NCI-H1048 (cell line): ENCODE data around the gene BTBD10.

Source experiments
- DNase-seq: peaks from one replicate; lab custom pipeline; 2025; lab: John Stamatoyannopoulos, UW

The BTBD10 gene

DNA sequence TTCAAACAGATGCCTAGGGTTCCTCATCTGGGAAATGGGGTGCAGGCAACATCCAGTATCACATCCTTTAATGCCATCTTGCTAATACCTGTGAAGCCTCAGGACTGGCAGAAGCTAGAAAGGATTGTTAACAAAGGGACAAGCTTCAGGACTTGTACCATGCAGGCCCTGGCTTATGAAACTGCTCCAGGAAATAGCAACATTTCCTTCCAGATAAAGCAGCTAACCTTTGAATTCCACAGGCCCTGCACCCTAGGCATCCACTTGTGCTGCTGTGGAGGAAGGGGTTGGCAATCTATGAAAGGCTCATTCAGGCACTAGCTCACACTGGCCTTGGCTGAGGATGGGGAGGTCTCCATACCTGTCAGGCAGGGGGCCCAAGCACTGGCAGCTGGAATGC lies 87.2 kb downstream of the BTBD10 start:
- DNase-seq = no peak

DNA sequence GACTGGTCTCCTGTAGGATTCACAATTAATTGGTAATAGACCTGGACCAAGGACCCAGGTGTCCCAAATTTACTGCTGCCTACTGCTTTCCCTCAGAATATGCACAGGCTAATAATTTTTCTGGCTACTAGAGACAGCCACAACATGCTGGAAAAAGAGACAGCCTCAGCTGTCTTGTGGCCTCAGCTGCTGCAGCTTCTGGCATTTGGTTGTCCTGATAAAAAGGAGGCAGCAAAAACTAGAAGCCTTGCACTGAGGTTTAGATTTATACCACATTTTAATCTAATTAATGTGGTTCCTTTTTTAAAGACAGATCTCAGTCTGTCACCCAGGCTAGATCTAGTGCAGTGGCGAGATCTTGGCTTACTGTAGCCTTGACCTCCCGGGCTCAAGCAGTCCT lies 89.8 kb downstream of the BTBD10 start:
- no peak for DNase-seq

DNA sequence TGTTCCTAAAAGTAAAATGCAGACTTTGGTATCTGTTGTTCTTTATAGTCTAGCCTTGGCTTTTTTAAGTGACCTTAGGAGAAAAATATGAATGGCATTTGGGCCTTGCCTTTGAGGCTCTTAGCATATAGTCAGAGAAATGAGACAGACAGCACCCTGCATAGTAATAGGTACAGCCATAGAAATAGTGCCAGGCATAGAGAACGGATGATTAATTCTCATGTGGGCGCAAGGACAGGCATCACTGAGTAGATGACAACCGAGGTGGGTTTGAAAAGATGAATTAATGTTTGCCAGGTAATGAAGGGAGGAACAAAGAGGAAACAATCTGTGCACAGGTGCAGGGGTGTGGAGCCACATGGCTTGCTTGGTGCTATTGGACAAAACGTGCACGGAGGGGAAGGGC lies 95.0 kb downstream of the BTBD10 start:
- DNase-seq = no peak

DNA sequence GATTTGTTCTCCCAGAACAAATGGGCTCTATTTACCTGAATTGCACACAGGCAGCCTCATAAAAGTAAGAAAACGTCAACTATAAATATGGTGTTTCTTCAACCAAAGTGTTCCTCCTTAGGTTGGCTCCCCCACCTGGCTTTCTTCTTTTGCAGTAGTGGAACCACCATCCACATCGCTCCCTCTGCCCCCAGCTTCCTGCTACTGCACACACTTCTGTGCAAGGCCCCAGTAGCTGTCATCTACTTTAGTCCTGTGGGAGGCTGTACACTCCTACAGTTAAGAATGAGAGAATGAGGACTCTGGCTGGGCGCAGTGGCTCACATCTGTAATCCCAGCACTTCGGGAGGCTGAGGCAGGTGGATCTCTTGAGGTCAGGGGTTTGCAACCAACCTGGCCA lies 95.9 kb downstream of the BTBD10 start:
- no peak for DNase-seq

DNA sequence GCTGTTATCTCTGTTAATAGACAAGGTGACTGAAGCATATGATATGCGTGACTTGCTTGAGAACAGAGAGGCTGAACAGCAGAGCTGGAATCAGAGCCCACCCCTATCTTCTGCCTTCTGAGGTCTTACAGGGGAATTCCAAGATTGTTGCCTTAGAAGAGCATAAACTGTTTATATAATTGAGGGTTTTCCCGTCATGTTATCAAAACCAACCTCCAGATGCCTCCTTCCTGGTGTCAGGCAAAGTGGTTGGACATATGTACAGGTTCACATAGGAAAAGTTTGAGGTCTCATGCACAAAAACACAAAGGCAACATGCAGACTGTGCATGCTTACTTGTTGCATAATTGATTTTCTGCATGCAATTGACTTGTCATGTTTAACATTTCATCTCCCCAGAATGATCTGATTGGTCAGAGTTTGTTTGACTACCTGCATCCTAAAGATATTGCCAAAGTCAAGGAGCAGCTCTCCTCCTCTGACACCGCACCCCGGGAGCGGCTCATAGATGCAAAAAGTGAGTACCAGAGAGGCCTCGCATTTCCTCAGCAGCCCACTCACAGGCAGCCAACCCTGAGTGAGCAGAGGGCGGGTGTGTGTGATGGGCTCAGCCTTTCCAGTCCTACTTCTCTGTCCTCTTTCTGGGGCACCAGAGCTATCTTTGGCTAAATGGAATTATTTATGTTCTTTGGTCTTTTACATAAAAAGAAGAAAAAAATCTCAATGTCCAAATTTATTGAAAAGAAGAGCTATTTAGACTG lies 96.6 kb downstream of the BTBD10 start:
- no peak for DNase-seq

DNA sequence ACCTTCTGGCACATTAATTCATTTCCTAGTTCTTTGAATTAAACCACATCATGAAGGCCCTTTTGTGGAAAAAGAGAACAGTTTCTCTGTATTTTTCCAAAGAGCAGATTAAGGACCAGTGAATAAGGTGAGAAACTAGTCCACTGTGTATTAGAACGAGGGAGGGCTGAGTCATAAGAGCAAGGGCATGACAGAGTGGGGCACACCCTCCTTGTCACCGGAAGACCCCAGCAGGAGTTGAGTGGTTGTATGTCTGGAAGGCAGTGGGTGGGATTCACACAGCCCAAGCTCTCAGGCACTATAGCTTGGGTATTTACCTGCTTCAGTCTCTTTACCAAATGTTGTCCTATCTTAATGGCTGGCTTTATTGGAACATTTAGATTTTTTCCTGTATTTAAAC lies 98.6 kb downstream of the BTBD10 start:
- DNase-seq = no peak

DNA sequence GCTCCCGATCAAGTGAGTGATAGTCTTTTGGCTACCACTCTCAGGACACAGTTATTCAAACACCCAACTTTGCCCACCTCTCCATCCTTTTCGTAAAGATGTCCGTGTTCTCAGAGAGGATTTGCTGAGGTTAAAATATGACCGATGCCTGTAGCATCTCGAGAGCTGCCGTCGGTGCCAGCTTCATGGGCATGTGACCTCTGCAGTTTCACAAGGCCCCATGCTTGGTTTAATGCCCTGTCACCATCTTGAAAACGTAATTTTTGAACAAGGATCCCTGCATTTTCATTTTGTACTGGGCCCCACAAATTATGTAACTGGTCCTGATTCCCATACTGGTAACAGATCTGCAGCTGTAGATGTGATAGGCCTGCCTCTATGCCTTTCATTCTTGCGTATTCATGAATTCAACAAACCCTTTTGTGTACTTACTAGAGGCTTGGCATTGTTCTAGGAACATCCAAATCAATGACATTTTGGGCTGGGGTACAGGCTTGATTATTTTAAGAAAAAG lies 100.4 kb downstream of the BTBD10 start:
- DNase-seq = no peak

DNA sequence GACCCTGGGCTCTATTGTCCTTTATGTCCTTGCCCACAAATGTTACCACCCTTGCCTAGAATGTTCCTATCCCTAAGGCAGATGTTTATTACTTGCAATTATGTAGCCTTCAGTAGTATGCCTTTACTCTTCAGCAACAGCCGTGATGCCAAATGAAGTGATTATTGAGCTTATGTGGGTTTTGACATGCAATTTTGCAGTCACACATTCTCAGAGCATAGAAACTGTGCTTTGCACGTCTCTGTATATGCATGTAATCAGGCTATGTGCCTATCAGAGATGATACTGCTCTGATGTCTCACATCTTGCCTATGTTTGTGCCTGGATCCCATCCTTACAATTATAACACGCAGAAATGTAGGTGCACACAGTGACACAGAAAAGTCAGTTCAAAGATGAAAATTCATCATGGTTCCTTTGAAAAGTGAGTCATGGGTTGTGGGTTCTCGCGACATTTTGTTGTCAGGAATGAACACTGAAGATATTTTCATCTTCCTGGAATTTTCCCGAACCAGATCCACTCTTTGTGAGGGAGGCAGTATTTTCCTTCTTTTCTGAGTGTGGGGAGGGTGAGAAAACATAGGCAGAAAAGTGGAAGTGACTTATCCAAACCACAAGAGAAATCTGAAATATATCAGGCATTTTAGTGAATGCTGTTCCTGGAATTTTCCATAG lies 104.3 kb downstream of the BTBD10 start:
- DNase-seq = no peak

DNA sequence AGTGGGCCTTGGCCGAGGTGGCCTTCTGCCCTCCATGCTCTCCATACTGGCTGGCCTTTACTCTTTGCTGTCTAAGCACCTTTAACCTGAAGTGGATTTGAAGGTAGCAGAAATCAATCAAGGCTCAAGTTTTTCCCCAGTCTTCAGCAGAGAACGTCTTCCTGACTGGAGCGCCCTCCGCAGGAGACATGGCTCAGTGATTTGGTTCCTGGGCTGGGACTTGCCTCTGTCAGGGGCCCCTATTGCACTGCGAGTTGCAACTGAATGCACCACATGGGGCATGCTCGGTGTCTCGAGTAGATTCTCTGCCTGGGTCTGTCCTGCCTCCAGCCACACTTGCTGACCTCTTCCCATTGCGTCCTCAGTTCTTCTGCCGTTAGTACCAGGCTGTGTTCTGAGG lies 105.8 kb downstream of the BTBD10 start:
- no peak for DNase-seq

DNA sequence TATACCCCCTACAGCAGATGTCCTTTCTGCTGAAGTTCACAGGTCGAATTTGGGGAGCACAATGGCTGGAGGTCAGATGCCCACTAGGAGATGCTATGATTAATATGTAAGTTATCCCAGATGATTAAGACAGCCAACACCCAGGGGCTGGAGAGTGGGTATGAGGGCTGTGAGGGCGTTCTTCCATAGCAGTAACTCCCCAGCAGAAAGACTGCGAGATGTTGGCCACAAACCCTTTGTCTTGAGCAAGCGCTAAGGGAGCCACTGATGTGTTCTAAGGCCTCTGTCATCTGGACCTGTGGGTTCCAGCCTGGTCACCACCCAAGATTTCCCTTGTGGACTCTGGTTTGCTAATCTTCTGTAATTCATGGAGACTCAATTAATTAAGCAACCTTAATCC lies 107.8 kb downstream of the BTBD10 start:
- DNase-seq = no peak

DNA sequence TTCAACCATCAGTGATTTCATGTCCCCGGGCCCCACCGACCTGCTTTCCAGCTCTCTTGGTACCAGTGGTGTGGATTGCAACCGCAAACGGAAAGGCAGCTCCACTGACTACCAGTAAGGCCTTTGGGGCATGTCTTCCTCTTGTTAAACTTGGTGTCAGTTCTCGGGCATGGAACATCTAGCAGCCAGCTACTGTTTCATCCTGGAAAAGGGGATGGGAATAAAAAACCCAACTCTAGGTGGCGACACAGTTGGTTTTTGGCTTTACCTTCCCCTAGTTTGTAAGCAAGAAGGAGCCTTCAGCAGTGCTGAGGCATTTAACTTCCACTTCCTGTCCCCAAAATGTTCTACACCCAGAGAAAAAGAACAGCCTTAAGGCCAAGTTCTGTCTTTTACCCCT lies 108.7 kb downstream of the BTBD10 start:
- DNase-seq = no peak

DNA sequence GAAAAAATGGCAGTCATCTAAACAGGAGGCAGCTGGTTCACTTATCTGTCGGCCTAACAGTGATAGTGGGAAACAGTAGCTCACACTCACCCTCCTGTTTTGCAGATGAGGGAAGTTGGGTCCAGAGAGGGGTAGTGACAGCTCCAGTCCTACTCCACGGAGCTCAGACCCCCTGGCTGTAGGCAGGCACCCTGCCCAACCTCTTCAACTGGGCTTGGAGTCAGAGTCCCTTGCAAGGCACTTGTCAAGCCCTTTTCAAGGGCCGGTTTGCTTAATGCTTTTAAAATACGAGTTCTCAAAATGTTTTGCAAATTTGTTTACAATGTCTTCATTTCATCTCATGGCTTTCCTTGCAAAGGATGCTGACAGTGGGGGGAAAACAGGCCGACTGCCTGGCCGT lies 110.3 kb downstream of the BTBD10 start:
- no peak for DNase-seq

DNA sequence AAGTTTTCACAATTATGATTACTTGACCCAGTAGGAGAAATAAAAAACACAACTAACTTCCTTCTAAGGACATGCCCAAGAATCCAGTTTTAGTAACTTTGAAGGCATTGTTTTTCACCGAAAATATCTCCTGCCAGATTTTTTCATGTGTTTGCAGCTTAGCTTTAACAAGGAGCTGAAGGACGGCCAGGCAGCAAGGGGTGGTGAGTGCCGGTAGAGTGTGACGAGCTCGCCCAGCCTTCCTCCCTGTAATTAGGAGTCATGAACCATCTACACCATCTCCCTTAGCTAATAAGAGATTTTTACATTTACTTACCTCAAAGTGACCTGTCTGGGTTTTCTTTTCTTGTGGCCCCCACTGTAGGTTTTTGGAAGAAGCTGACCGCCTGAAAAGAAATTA lies 113.4 kb downstream of the BTBD10 start:
- no peak for DNase-seq

DNA sequence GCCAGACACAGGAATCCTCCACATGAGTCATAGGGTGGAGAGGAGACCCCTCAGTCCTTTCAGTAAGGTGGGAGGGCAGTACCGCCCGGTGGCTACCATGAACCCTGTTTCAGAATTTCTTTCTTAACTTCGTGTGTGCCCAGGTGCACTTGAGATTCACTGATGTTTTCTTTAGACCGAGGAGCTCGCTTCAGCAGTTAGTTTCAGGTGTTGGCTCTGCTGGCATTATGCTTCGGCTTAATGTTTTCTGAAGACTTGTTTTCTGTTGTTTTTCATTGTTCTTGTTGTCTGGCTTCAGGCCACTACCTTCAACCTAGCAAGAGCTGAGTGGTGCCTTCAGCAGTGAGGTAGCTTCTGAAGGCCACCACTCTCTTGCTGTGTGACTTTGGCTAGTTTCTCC lies 114.0 kb downstream of the BTBD10 start:
- DNase-seq = no peak

DNA sequence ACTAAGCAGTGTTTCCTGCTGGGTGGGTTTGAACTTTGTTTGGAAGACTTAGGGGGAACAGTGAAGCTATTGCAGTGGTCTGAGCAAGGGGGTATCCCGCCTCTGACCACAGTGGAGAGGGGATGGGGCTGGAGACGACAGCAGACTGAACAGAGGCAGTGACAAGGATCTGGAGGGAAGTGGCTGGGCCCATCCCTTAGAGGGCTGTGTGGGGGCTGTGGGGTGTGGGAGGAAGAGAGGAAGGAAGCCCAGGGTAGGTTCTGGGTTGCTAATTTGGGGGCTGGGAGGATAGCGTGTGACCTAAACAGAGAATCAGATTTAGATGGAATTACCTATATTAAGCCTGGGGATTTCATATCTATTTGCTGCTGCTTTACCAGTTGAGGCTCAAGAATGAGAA lies 114.7 kb downstream of the BTBD10 start:
- DNase-seq = no peak

DNA sequence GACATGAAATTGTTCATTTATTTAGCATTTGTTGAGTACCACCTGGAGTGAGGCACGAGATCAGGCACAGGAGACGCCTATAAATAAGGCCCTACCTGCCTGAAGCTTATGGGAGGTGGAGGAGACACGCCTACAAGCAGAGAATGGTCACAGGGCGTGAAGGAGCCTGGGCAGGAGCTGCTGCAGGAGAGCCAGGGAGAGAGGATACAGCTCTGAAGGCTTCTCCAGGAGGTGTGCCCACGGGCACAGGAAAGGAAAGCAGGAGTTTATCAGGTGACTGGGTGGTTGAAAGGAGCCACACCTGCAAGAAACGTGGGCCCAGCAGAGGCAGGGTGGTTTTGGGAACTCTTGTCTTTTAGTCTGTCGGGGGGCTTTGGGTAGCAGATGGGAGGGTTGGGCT lies 115.1 kb downstream of the BTBD10 start:
- DNase-seq = no peak

DNA sequence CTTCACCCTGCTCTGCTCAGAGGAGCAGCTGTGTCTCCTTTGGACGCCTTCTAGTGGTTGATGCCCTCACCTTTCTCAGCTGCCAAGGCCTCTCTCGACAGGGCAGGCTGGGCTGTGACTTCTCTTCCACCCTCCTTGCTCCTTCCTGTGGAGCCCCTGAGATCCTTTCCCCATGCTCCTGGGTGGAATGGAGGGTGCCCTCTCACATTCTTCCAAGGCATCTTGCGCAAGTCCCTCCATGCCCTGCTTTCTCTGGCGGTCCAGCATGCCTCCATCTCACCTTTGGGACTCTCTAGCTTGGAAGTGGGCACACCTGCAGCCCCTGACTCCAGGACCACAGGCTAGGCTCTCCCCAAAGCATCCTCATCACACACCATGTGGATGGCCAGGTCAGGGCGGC lies 116.6 kb downstream of the BTBD10 start:
- DNase-seq = no peak

DNA sequence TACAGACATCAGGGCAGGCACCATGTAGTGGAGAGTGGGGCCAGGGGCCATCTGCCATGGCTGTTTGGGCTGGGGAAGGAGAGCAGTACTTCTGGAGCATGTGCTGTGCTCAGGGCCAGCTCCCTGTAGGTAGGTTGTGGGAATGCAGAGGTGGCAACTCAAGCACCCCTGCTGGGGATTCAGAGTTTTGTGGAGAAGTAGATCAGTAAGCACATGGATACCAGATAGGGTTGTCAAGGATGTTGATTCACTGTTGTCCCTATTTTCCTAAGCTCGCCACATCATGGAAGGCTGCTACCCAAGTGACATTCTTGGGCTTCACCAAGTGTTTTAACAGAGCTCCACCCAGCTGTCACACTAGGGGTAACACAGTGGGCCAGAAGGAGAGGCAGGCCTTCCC lies 118.2 kb downstream of the BTBD10 start:
- DNase-seq = no peak

DNA sequence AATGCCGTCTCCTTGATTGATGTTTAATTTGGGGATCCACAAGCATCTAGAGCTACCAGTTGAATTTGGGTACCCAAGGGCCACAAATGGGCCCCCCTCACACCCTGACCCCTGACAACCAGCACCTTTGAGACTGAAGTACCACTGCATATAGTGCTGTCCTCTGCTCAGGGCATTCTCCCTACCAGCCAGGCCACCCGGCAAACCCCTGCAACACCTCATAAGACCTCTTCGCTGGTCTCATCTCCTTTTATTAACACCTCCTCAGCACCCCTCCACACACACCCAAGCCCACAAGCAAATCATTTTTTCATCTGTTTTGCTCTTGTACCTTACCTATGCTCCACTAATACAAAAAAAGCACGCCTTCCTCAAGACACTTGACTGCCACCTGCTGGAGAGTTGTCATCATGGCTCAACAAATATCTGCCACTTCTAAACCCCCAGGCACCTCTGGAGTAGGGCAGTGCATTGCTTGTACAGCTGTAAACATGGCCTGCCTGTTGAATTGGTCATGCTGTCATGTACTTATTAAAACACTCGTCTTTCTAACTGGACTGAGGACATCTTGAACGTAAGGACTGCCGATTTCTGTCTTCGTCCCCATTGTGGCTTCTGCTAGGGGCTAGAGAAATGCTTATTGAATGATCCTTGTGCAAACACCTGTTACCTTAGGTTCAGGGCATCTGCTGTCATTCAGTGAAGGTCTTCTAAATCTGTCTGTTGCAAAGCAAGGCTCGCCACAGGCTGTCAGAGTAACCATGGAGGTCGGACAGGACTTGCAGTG lies 118.9 kb downstream of the BTBD10 start:
- DNase-seq = peak; percentile 33

DNA sequence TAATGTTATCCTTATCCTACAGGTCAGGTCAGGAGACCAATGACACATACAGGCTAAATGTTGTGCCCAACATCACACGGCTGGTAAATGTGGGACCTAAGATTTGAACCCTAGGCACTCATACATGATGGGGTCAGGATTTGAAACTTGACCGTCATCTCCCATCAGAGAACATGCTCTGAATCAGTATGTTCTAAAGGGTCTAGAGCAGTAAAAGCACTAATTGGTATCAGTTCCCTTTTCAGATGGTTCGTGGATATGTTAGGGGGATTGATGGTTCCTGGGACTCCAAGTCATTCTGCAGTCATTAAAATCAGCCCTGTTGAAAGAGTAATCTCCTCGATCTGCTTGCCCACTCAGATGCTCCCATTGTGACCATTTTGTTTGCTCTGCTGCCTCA lies 120.0 kb downstream of the BTBD10 start:
- DNase-seq = no peak

DNA sequence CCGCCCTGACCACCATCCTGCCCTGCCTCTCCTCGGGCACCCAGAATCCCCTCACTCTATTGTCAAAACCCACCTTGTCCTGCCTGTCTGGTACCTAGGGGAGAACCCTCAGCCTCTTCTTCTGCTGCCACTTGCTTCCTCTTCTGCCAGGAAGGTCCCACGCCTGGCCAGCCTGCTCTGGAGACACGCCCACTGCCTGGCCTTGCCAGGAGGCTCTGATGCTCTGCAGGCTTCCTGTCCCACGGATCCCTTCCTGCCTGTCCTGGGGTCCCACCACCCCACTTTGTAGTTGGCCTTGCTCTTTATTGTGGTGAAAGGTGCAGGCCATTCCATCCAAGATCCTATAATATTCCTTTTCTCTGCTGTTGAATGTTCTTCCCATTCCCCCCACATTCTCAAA lies 122.0 kb downstream of the BTBD10 start:
- DNase-seq = no peak

DNA sequence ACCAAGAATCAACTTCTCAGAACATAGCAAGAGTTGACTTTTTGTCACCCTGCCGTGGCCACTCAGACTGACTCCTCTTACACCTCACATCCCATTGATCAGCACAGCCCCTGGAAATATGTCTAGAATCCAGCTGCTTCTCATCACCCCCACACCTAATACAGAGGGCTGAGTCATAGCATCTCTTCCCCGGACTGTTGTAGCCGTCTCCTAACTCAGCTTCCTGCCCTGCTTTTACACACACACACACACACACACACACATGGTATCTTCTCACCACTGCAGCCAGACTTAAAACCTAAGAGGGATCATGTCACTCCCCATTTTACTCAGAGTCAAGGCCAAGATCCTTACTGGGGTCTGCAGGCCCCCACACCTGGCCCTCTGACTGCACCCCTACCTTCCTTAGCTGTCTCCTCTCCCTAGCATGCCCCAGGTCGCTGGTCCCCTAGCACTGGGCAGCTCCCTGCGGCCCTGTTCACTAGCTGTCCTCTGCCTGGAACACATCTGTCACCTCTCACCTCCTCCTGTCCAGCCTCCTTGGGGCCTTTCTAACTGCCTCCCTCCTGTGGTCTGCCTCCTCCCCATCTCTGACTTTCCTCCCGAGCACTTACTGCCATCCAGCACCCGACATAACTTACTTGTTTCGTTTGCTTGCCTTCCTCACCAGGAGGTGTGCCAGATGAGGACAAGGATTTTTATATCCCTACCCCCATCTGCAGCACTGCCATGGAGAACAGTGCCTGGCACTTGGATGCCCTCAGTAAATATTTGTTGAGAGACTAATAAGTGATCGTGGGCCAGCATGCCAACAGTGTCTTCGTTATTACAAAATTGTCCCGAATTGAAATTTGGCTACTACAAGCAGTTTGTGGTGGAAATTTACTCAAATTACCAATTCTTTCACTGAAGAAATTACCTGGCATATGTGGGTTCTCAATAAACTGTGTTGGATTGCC lies 123.5 kb downstream of the BTBD10 start:
- DNase-seq = no peak
